Right hindlimb (tissue), 1 donor: ENCODE measurements around the gene ADORA1.

ENCODE experiments used
- DNase-seq: peaks from one replicate; pipeline ENCODE4 v3.0.0-alpha.2; 2018

ADORA1 gene

DNA sequence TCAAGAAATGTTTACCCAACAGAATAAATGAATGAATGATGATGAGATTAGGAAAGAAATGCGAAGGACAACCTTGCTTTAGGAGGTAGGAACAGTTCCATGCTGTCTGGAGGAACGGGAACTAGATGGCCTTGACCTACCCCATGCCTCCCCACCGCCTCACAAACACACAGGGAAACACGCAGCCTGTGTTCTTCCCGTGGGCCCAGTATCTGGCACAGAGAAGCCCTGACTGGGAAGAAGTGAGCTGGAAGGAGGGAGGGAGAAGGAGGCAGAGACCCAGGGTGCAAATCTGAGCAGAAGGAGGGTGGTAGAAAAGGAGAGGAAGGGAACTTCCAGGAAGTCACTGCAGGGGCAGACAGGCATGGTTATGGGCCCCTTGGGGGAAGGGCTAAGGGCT lies 3.5 kb upstream of the ADORA1 start:
- DNase-seq, result no peak

- no peak for DNase-seq
These were observed 2.8 kb upstream of the ADORA1 start for GRCh38 chr1:203124546-203125317.

- DNase-seq, result no peak
These were observed 1.2 kb upstream of the ADORA1 start for GRCh38 chr1:203126151-203126865.

GRCh38 chr1:203126866-203127665 lies 460 bp upstream of the ADORA1 start:
- DNase-seq, result no peak

GRCh38 chr1:203128431-203128715 lies 847 bp downstream of the ADORA1 start:
- DNase-seq, result no peak

- DNase-seq, result no peak
These were observed 1.4 kb downstream of the ADORA1 start for GRCh38 chr1:203128716-203129500.

- DNase-seq, result no peak
These were observed 2.1 kb downstream of the ADORA1 start for GRCh38 chr1:203129501-203130231.

- no peak for DNase-seq
These were observed 2.9 kb downstream of the ADORA1 start for GRCh38 chr1:203130358-203130985.

GRCh38 chr1:203131548-203132200 lies 4.1 kb downstream of the ADORA1 start:
- DNase-seq, result no peak

- no peak for DNase-seq
These were observed 6.6 kb downstream of the ADORA1 start for GRCh38 chr1:203133970-203134725.

- DNase-seq, result no peak
These were observed 8.2 kb downstream of the ADORA1 start for GRCh38 chr1:203135636-203136305.

- DNase-seq, result no peak
These were observed 9.0 kb downstream of the ADORA1 start for GRCh38 chr1:203136409-203137042.

DNA sequence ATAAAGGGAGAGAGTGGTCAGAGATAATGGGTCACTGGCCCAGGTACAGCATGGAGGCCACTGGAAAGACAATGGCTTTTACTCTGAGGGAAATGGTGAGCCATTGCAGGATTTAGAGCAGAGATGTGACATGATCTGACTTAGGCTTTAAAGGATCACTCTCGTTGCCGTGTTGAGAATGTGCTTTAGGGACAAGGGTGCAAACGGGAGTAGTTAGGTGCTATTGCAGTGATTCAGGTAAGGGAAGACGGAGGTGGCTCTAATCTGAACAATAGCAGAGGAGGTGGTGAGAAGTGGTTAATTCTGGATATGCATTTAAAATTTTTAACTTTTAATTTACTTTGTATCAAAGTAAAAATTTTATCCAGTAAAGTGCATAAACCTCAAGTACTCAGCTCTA lies 9.8 kb downstream of the ADORA1 start:
- no peak for DNase-seq

DNA sequence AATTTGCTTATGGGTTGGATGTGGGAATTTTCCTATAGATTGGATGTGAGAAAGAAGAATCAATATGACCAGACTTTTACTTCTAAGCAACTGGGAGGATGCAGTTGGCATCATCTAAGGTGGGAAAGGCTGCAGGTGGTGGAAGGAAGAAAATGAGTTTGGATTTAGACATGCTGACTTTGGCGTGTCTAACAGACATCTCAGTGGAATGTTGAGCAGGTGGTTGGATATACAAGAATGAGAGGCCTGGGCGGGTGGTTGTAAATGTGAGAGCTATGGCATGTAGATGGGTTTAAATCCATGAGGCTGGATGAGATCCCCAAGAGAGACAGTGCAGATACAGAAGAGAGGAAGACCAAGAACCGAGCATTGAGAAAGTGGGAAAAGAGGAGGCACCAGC lies 10.5 kb downstream of the ADORA1 start:
- DNase-seq, result no peak

- DNase-seq, result no peak
These were observed 12.5 kb downstream of the ADORA1 start for GRCh38 chr1:203139976-203140475.

- no peak for DNase-seq
These were observed 13.4 kb downstream of the ADORA1 start for GRCh38 chr1:203140743-203141520.

DNA sequence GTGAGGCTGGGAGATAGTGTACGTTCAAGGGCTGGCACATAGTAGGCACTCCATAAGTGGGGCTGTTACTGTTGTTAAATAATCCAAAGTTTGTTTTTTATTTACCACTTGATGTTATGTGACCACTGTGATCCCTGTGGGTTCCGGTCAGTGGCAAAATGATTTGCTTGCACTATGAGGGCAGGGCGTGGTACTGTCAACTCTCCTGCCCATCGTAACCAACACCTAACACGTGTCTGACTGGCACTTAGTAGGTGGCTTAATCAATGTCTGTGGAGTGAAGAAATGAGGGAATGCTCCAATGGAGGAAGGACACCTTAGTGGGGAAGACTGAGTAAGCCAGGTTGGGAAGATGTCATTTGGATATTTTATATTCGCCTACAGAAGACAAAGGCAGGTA lies 14.6 kb downstream of the ADORA1 start:
- DNase-seq, result no peak

DNA sequence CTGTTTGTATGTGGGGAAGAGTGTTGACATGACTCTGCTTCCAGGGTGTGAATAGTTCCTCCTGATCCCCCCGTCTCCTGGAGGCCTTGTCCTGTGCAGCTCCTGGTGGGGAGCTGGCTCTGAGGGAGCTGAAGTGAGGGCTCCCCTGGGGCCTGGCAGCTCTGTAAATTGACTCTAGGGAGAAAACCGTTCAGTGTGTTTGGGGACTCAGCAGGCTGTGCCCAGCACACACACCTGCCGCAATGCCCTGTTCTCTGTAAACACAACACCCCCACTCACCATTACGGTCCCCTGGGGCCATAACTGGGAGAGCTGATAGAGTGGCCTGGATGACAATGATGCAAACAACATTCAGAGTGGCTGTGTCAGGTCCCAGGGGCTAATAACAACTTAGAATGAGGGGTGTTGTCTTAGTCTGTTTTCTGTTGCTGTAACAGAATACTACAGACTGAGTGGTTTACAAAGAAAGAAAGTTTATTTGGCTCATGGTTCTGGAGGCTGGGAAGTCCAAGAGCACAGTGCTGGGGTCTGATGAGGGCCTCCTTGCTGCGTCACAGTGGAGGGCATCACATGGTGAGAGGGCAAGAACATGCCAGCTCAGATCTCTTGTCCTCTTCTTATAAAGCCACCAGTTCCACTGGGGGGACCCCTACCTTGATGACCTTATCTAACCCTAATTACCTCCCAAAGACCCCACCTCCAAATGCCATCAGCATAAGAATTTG lies 15.3 kb downstream of the ADORA1 start:
- DNase-seq, result no peak
